ENCODE data around the gene ASTN1.

ASTN1 gene

DNA sequence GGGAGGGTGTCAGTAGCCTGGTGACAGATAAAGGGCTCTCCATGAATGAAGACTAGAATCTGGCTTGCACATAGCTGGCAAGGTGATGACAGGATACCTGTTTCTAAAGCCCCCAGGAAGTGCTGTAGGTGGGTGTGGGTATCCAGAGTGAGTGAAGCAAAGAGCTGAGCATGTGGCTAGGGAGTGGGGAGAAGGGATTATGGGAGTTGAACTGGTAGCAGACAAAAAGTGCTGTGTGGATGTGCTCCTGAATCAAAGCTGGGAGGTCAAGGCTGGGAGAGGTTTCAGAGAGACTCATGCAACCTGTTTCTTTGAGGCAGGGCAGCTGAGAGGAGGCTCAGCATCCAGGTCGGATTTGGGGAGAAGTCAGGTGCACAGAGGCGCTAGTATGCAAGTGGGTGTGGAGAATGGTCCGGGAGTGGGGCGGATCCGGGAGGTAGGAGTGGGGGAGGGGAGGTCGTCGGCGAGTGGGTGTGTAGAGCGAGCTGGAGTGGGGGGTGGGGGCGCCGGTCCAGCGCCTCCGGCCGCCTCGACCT lies 600 bp downstream of the ASTN1 start:
- DNase-seq (ENCODE audit: low read depth, low spot score) = no peak

DNA sequence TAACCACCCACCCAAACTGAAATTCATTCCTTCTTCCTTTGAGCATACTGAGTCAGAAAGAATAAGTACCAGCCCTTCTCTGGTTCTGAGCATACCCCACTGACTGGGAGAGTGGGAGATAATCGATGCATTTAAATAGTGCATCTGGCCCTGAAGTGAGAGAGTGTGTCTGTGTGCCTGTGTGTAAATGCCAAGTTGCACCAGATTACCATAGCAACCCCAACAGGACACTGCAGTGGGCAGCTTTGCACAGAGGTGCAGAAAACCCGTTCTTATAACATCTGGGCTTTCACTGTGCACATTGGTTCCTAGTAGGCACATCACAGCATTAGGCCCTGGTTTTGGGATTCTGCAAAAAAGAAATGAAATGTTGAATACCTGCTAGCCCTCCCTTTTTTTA lies 2.3 kb downstream of the ASTN1 start:
- no peak for DNase-seq (ENCODE audit: low read depth, low spot score)

DNA sequence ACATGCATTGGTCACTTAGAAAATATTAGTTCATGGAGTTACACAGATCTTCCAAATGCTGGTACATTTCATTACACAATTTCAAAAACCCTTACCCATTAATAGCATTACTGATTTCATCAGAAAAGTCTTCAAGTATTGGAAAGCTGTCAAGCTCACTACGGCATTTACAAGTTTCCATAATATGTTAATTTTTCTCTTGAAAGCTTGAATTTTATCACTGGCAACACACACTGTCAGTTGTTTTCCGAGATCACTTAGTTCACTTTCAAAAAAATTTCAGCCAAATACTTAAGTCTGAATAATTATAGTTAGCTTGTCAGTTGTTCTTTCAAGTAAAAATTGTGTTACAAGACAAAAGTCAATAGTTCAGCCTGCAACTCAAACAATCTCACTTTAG lies 18.0 kb downstream of the ASTN1 start:
- DNase-seq (ENCODE audit: low read depth, low spot score) = no peak

DNA sequence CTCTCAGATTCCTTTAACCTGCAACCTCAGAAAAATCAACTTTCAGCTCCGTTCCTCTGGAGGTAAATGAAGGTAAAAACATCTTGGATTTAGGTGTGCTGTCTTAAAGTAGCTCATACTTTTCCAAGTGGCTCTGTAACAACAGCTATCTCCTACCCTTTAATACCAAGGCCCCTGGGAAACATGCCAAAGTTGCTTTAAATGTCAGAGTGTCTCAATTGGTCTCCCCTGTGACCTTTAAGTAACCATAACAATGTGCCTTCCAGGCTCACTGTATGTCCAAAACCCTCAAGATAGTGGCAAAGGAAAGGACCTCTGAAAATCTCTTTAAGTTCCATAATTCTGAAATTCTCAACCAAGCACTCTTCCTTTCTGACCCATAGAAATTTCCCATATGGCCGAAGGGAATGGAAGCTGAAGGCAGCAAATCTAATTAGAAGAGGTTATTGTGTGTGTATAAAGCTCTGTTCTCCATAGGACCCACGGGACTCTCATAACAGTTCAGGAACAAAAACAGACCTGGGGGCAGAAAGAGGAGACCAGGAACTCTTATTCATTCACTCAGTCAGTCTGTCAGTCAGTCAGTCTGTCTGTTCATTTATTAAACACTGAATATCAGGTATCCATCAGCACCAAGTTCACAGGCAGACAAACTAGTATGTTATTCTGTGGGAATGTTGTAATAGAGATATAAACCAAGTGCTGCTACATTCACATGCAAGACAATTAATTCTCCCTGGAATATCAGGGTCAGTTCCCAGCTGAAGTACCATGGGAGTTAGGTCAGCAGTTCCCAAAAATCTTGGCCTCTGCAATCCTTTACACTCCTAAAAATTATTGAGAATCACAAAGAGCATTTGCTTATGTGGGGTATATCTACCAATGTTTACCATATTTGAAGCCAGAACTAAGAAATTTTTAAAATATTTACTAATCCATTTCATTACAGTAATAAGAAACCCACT lies 19.1 kb downstream of the ASTN1 start:
- no peak for DNase-seq (ENCODE audit: low read depth, low spot score)

DNA sequence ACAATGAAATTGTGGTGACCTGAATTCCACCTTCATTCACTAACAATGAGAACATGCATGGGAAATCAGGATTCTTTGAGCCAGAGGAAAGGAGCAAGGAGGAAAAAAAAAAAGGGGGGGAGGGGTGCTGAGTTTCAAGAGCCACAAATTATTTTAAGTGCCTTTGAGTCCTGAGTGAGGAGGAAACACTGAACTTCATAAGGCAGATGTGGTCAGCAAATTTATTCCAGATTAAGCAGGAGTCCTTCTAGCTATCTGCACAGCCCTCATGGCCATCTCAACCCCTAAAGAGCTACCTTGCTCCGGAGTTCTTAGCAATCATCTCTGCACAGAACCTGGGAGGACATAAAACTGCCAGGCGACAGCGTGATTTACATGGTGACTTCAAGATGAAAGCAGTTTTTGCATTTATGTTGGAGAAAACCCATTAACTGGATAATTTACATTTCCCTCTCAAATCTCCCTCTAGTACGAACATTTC lies 21.7 kb downstream of the ASTN1 start:
- DNase-seq (ENCODE audit: low read depth, low spot score) = no peak

DNA sequence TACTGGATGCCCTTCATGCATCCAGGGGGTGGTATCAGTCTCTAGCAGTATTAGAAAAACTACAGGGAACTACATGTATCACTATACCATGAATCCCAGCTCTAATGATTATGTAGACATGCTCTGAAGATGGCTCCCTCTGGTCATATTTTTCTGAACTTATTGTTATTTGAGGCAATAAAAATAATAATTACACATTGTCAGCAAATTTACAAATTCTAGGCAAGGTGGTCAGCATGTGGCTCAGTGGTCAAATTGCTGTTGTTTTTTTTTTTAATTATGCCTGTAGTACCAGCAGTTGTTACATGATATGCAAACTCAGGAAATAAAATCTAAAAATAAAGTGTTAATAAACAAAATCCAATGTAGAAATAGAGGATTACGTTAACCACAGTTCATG lies 22.5 kb downstream of the ASTN1 start:
- DNase-seq (ENCODE audit: low read depth, low spot score) = no peak

DNA sequence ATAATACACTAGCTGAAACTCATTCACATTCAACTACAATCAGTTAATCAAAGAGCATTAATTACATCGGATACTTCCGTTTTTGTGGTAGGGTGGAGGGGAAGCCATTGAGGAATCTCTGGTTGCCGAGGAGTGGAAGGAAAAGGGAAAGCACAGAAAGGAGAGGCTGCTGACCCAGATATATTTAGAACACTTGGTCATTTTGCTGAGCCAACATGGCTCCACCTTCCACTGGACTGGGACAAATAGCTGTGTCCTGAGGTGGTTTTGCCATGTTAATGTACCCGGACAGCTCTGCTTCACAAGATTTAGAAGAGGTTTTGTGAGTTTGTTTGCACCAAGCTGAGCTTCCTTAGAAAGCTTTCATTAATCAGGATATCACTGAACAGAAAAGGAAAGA lies 26.2 kb downstream of the ASTN1 start:
- no peak for DNase-seq (ENCODE audit: low read depth, low spot score)

DNA sequence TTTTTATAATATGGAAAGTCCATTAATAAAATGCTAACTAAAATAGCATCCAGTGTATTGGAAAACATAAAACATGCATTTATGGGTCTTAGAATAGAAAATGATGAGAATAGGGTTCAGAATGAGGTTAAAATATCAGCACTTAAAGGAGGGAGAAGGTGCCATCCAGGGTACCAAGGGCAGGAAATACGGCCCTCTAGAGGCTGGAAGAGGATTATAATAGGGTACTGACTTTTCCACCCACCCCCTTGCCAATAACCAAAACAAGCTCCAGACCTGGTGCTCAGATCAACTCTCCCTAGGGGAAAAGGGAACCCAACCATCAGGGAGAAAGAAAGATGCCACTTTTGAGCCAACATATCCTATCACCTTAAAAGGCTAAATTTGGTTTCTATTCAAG lies 26.7 kb downstream of the ASTN1 start:
- DNase-seq (ENCODE audit: low read depth, low spot score) = no peak

DNA sequence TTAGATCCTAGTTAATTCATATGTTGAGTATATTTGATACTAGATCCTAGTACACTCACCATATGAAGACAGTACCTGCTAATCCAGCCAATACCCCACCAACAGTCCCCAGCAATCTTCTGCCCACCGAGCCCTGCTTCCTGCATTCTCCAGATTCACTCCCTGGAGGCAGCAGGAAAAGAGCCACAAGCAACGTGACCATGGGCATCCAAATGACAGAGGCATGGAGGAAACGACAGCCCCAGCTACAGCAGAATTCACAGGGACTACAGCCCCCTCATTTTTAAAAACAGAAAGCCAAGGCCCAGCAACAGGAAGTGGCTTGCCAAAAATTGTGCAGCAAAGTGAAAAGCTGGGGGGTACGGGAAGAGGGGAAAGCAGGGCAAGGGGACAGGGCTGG lies 29.3 kb downstream of the ASTN1 start:
- DNase-seq (ENCODE audit: low read depth, low spot score) = no peak

DNA sequence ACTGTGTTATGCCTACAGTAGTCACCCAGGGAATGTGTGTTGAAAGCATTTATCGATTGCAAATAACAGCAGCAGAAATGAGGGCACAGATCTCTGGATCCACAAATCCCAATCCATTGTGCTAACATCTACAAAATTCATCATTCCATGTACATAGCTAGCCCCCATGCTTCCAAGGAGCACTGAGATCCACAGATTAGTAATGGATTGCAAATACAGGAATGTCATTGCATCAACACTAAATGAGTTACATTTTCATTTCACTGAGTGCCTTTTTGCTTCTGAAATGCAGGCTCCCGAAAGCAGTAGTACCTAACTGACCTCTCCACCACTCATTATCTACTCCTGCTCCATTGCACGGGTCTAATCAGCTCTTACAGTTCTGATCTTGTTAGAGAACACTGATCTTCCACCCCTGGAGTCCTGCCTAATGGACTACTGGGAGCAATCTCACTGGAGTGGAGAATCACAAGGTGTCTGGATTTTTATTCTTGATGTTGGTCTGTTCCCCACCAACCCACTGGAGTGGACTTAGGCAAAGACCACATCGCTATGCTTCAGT lies 30.5 kb downstream of the ASTN1 start:
- no peak for DNase-seq (ENCODE audit: low read depth, low spot score)

DNA sequence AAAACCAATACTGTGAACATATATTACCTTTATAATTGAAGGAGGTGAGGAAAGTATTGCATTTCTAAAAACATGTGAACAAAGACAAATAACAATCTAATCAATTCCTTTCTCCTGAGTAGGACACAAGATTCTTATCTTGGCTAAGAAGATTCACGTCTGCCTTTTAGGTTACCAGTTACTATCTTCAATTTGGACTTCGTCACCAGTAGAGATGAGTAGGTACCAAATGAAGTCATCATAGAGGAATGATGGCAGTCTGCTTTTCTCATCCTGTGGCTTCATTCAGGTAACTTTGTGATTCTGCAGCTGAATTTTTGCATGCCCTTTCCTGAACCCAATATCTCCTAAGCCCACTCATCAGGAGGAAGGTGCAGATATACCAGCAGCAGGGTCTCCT lies 32.4 kb downstream of the ASTN1 start:
- DNase-seq (ENCODE audit: low read depth, low spot score) = no peak

DNA sequence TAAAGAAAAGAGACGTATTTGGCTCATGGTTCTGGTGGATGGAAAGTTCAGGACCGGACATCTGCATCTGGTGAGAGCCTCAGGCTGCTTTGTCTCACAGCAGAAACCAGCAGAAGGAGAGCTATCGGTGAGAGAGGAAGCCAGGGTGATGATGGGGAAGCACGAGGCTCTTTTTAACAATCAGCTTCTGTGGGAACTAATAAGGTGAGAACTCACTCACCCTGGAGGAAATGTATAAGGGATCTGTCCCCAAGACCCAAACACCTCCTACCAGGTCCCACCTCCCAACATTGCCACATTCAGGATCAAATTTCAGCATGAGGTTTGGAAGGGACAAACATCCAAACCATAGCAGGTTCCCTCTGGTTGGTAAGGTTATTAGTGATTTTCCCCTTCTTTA lies 32.8 kb downstream of the ASTN1 start:
- DNase-seq (ENCODE audit: low read depth, low spot score) = no peak

DNA sequence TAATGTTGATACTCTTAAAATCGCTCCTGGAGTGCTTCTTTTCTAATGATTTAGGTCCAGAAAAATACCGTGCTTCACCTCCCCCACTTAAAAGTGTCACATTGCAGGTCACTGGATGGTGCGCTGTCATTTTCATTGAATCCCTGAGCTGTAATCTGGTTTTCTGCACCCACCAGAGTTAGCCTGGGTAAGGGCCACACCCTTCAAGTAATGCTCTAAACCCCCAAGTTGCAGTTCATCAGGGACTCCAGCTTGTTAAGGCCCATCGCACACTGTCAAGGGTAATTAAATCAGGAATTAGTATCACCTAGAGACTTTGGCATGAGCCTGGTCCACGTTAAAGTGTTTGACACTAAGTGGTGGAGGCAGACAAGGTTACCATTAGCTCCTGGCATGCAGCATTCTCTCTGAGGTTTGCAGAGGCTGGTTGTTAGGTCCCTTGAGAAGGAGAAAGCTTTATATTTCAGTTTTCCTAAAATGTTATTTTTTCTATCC lies 34.0 kb downstream of the ASTN1 start:
- no peak for DNase-seq (ENCODE audit: low read depth, low spot score)

DNA sequence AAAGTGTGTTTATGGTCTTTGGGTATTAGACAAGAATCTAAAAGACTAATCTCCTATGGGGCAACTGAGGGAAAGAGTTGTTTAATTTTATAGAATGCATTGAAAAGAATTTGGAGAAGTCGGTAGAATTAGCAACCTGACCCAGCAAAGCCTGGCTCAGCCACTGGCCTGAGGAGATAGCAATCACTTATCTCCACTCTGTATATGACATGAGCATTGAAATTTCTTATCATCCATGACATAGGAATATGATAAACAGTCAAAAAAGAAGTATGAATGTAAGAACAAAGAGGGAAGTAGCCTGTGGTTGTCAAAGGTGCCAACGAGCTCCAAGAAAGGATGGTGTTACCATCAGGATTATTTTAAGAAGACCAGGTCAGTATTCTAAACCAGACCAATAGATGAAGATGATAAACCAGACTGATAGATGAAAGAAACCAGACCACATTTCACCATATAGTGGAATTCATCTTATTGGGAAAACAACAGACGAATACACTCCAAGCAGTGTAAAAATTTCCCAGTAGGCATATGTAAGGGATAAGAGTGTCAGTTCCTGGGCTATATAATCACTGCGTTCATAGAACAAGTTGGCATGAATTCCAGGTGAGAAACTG lies 35.7 kb downstream of the ASTN1 start:
- no peak for DNase-seq (ENCODE audit: low read depth, low spot score)

DNA sequence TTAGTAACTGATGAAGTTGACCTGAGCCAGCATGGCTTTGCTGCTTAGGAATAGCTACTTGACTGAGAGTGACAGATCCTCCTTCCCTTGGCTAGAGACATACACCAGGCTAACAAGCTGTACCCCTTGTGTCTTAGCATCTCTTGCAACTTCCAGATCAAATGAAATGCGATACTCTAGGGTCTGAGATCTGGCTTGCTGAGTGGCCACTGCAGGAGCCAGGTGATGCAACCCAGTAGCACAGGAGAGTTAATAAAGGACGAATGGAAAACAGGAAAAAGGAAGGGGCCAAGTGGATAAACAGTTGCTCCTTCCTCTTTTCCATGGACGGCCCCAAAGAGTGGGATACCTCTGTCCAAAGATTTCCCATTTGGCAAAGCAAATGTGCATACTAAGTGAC lies 38.2 kb downstream of the ASTN1 start:
- no peak for DNase-seq (ENCODE audit: low read depth, low spot score)

DNA sequence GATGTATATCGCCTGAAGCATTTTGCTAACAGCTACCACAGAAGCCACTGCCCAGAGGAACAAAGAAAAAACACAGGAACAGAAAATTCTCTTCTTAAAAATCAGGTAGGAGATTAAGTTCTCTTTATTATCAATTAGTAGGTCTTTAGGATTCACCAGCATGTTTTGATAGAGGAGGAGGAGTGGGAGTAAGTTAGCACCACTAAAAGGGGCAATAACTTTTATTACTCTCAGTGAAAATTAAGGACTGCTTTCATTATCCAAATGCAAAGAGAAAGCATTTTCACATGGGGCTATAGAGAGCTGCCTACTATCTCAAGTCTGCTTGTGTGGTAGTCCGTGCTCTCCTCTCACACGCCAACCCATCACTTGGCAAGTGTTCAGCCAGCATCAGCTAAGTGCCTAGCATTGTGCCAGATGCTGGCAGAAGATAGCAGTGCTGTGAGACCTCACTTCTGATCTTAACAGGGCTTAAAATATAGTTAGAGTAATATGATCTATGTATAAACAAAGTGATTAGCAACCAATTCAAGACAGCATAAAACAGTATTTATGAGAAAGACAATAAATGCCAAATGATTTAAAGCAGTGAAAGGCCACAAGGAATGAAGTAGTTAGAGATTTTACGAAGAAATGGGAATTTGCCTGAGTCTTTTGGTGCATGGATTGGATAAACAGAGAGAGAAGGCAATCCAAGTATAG lies 39.8 kb downstream of the ASTN1 start:
- DNase-seq (ENCODE audit: low read depth, low spot score) = no peak

DNA sequence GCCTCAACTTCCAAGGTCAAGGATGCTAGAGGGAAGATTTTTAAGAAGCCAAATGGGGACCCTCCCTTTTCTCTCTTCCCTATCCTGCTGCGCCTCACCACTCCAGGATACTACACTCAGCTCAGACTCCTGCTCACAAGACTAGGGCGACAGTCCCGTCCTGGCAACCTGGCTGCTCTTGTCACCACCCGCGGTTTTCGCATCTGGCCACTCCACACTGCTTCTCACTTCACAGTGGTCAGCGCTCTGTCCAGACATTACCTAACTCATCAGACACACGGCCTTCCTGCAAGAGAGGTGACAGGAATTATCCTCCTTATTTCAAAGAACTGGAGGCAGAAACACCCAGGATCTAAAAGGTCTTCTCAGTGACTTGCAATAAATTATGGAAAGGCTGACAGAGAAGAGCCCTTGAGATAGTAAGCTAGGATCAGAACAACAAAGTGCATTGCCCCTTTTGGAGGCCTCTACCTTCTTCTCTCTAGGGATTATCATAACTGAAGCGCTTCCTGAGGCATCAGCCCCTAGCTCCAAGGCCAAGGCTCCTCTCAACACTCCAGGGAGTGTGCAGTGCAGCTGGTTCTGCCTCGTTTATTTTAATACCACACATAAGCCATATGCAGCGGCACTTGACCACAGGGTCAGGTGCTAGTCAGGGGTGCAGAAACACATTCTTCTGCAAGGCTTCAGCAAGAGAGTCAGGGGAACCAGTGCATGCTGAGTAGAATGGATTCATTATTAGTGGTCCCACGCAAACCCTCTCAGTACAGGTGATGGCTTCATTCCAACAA lies 41.9 kb downstream of the ASTN1 start:
- DNase-seq (ENCODE audit: low read depth, low spot score) = no peak

DNA sequence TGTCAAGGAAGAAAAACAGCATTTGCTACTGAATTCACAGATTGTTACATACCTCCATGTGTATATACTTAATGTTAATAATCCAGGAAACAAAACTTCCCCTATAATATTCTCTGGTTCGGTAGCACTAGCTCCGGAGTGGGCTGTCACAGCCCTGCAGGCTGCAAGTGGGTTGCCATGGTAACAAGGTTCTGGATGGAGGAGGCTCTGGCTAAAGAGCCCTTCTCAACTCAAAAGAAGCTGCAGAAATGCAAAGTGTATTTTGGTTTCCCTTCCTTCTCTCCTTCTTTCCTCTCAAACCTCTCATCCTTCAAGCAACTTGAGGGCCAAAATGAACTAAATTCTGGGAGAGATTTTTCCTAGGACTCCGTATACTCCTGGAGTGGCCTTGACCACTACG lies 45.2 kb downstream of the ASTN1 start:
- no peak for DNase-seq (ENCODE audit: low read depth, low spot score)

DNA sequence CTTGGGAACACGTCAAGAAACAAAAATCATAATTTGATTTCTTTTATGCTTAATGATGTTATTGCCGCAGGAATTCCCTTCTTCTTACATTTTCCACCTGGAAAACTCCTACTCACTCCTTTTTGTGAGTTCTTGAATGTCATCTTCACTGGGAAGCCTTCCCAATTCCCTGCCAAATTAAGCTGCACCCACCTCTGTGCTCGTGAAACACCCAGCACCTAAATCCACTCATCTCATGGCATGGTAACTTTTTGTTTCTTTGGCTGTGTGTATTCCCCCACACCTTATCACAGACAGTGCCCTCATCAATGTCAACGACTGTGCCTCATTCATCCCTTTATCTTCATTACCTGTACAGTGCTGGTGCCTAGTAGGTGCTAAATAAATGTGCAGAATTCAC lies 45.6 kb downstream of the ASTN1 start:
- DNase-seq (ENCODE audit: low read depth, low spot score) = no peak

DNA sequence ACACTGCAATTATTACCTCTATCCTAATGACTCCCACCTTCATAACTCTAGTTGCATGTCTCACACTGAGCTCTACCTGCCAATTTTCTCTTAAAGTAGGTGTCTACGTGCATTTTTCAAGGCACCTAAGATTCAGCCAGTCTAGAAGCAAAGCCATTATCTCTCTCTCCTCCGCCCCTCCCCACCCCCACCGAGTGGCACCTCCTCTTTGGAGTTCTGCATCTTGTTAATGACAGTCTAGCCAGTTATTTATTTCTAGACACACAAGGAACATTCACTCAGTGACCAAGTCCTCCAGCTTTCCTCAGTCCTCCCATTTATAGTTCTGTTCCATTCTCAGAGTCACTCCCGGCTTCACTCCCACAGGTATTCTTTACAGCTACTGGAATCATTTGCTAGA lies 47.6 kb downstream of the ASTN1 start:
- no peak for DNase-seq (ENCODE audit: low read depth, low spot score)
